Immature natural killer cell (primary cell): ENCODE results near the gene EPHB2. TPM values are rescaled to one million over a fixed set of nuclear protein-coding genes. Genes with fewer than 3 reads are reported as not detected.
"Not testable (repeated sequence)": the region's sequence is repeated elsewhere in the genome, so short reads cannot be mapped to it uniquely, and the experiment has no call there.

ENCODE experiments used
- DNase-seq, 3 donors: peaks; one replicate each; pipeline ENCODE4 v3.0.0; 2022; ENCODE audit warnings: mixed read lengths in 1 of 3
- H3K27ac Mint-ChIP-seq, 6 donors: one replicate each; pipeline ENCODE4 v1.8.0; 2020; ENCODE audit warnings: mixed read lengths in 6 of 6, mild to moderate bottlenecking in 5 of 6, inconsistent platforms in 4 of 6, moderate library complexity in 3 of 6
- H3K27me3 Mint-ChIP-seq, 3 donors: one replicate each; pipeline ENCODE4 v1.8.0; 2020 to 2021; ENCODE audit warnings: low read depth in 3 of 3, mild to moderate bottlenecking in 3 of 3, mixed read lengths in 3 of 3, moderate library complexity in 3 of 3, inconsistent platforms in 1 of 3
- H3K36me3 Mint-ChIP-seq, 3 donors: one replicate each; pipeline ENCODE4 v1.8.0; 2020; ENCODE audit warnings: mixed read lengths in 3 of 3, inconsistent platforms in 2 of 3, mild to moderate bottlenecking in 2 of 3
- H3K4me1 Mint-ChIP-seq, 2 donors: one replicate each; pipeline ENCODE4 v1.8.0; 2020; ENCODE audit warnings: inconsistent platforms in 2 of 2, mild to moderate bottlenecking in 2 of 2, mixed read lengths in 2 of 2, moderate library complexity in 1 of 2
- H3K4me3 Mint-ChIP-seq, 5 donors: one replicate each; pipeline ENCODE4 v1.8.0; 2020; ENCODE audit warnings: mild to moderate bottlenecking in 5 of 5, mixed read lengths in 5 of 5, inconsistent platforms in 3 of 5, moderate library complexity in 3 of 5
- H3K9me3 Mint-ChIP-seq, 6 donors: one replicate each; pipeline ENCODE4 v1.8.0; 2020; ENCODE audit warnings: mild to moderate bottlenecking in 6 of 6, mixed read lengths in 6 of 6, inconsistent platforms in 4 of 6, moderate library complexity in 3 of 6
- polyA plus RNA-seq, 3 donors: library from polyadenylated mRNA; unstranded; fragments of 300-500 nt; fragmentation: Illumina TruSeq; gene quantifications; one replicate each; pipeline ENCODE4 v1.2.3, GENCODE V29; 2021

The EPHB2 gene
- polyA plus RNA-seq, 3 donors from 2014 or later: not detected

DNA sequence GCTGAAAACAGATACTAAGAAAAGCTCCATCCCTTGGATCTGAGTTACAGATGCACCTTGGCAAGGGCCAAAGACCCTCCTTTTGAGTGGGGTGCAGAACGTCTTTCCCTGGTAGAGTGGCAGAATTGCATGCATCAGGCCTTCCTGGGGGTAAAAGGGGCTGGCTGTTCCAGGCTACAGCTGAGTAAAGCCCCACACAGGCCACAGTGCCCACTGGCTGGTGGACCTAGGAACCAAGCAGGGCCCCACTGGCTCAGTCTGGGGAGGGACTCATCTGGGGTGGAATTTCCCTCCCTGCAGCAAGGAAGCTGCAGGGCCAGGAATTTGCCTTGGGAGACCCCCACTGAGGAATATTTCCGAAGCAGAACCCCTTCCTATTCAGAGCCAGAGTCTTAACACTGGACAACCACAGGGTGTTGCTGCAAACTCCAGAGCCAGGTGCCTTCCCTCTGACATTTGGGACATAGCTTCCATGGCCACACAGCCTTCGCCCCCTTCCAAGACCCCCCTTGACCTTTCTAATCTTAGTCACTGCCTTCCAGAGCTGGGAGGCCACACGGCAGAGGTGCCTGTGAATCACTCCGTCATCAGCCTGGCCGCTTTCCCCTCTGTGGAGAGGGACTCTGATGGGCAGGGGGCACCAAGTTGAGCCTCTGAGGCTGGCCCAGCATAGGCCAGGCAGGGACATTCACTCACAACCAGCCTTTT is 209.5 kb downstream of the EPHB2 start:
- no peaks in the 10 kb centered on the region for H3K36me3 Mint-ChIP-seq
- peaks cover 0 to 8% (median 7%) of the 10 kb centered on the region in 3 donors for H3K27me3 Mint-ChIP-seq
- H3K4me3 Mint-ChIP-seq: no peak overlapping the region
- DNase-seq: no peak
- no peak overlapping the region for H3K27ac Mint-ChIP-seq
- no peaks in the 10 kb centered on the region for H3K4me1 Mint-ChIP-seq
- H3K9me3 Mint-ChIP-seq: no peaks in the 10 kb centered on the region

GRCh38 chr1:22920734-22921451 is 210.3 kb downstream of the EPHB2 start:
- Mint-ChIP-seq H3K9me3 (no peaks in the 10 kb centered on the region), H3K36me3 (no peaks in the 10 kb centered on the region), H3K27ac (no peak overlapping the region), H3K27me3 (peaks cover 0 to 7% (median 4%) of the 10 kb centered on the region in 3 donors), H3K4me3 (no peak overlapping the region), H3K4me1 (no peaks in the 10 kb centered on the region)
- no peak for DNase-seq

DNA sequence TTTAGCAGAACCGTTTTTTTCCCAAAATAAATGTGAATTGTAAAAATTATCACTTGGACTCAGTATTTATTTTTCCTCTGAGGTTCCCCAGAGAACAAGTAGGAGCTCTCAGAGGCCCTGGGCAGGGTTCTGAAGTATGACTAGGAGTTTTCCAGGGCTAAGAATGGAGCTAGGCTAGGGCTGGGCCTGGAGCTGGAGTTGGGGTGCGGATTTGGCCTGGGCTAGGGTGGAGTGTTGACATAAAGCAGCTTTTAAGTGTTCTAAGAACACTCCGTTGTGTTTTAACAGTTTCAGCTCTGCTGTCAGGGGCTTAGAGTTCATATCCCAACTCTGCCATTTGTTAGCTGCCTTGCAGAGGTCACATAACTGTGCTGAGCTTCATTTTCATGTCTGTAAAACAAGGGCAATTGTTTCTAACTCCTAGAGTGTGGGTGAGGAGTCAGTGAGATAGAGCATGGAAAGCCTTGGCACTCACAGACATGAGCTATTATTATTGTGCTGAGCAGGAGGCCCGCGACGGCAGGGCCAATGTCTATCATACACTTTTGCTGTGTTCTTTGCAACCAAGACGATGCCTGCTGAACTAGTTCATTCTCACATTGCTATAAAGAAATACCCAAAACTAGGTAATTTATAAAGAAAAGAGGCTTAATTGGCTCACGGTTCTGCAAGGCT is 210.9 kb downstream of the EPHB2 start:
- H3K27ac Mint-ChIP-seq: no peak overlapping the region
- H3K9me3 Mint-ChIP-seq: no peaks in the 10 kb centered on the region
- H3K4me1 Mint-ChIP-seq: no peaks in the 10 kb centered on the region
- H3K4me3 Mint-ChIP-seq: no peak overlapping the region
- H3K27me3 Mint-ChIP-seq: peaks cover 0 to 11% (median 4%) of the 10 kb centered on the region in 3 donors
- H3K36me3 Mint-ChIP-seq: no peaks in the 10 kb centered on the region
- no peak for DNase-seq

DNA sequence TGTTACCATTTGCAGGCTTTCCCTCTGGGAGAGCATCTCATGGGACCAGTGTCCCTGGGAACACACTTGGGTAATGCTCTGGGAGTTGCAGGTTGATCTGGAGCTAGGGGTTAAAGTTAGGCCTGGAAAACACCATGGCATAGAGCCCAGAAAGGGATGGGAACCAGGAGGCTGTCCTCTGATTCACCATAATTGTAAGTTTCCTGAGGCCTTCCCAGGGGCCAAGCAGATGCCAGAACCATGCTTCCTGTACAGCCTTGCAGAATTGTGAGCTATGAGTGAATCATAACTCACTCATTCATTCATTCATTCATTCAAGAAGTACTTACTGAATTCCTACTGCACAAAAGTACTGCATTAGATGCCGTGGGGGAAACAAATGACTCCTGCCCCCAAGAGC is 212.0 kb downstream of the EPHB2 start:
- H3K4me3 Mint-ChIP-seq: no peak overlapping the region

GRCh38 chr1:22925111-22925510 is 214.5 kb downstream of the EPHB2 start:
- no peaks in the 10 kb centered on the region for H3K4me1 Mint-ChIP-seq
- no peak overlapping the region for H3K4me3 Mint-ChIP-seq
- H3K9me3 Mint-ChIP-seq: no peaks in the 10 kb centered on the region
- H3K27ac Mint-ChIP-seq: no peak overlapping the region
- no peaks in the 10 kb centered on the region for H3K36me3 Mint-ChIP-seq
- peaks cover 6 to 9% (median 7%) of the 10 kb centered on the region in 3 donors for H3K27me3 Mint-ChIP-seq
- no peak for DNase-seq

More for the DNA sequence above, 212.0 kb downstream of the EPHB2 start:
- Mint-ChIP-seq H3K4me1 (no peaks in the 10 kb centered on the region), H3K36me3 (no peaks in the 10 kb centered on the region), H3K27ac (no peak overlapping the region), H3K27me3 (peaks cover 3 to 8% (median 4%) of the 10 kb centered on the region in 3 donors), H3K9me3 (no peaks in the 10 kb centered on the region)
- DNase-seq: no peak

DNA sequence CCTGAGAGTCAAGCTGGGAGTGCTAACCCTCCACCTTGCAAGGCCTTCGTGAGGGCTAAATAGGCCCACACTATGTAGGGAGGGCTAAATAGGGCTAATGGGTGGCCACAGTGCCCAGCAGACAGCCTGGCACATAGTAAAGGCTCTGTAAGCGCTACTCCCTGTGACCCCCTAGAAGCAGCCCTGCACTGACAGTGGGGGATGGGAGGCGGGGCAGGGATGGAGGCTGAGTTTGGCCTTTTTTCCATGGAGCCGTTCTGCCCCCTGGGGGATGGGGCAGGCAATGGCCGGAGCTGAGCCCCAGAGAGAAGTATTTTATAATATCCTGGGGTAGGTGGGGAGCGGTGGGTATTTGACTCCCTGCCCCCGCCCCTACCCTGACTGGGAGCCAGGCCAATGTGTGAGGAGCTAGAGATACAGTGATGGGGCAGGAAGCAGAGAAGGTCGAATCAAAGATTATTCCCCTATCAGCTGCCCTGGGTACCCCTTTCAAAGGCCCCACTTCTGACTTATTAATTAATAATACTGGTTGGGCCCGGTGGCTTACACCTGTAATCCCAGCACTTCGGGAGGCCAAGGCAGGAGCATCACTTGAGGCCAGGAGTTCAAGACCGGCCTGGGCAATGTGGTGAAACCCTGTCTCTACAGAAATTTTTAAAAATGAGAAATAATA is 219.7 kb downstream of the EPHB2 start:
- Mint-ChIP-seq H3K4me3 (no peak overlapping the region), H3K4me1 (no peaks in the 10 kb centered on the region), H3K27ac (no peak overlapping the region), H3K9me3 (no peaks in the 10 kb centered on the region), H3K27me3 (peaks cover 2 to 7% (median 7%) of the 10 kb centered on the region in 3 donors), H3K36me3 (no peaks in the 10 kb centered on the region)
- peak in 2 of 3 donors; percentile 6 to 14 for DNase-seq

DNA sequence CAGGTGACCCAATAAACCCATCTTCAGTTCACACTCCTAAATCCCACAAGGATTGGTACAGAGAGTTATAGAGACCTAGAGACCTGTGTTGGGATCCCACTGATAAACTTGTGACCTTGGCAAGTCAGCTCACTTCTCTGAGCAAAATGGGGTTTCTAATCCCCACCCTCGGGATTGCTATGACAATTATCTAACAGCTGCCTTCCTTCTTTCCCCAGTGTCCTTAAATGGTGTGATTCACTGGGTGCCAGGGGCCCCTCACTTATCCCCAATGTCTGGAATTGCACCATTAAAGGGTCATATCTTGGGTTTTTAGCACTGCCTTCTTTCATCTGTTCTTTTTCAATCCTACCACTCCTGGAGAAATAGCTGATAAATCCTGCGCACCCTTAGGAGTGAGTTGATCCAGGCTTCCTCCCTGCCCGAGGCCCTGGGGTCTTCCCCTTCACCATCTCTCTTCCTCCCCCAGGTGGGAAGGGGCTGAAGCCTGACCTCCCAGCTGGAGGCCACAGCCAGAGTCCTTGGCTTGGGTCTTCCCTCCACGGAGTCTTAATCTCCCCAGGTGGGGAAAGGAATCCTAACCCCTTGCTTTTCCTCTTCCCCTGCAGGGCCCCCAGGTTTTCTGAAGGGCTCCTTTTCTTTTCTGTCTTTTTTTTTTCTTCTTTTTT is 222.3 kb downstream of the EPHB2 start:
- Mint-ChIP-seq H3K27me3 (peaks cover 2 to 4% (median 4%) of the 10 kb centered on the region in 3 donors), H3K36me3 (no peaks in the 10 kb centered on the region), H3K27ac (no peak overlapping the region), H3K9me3 (no peaks in the 10 kb centered on the region), H3K4me1 (no peaks in the 10 kb centered on the region), H3K4me3 (no peak overlapping the region)
- DNase-seq: no peak

DNA sequence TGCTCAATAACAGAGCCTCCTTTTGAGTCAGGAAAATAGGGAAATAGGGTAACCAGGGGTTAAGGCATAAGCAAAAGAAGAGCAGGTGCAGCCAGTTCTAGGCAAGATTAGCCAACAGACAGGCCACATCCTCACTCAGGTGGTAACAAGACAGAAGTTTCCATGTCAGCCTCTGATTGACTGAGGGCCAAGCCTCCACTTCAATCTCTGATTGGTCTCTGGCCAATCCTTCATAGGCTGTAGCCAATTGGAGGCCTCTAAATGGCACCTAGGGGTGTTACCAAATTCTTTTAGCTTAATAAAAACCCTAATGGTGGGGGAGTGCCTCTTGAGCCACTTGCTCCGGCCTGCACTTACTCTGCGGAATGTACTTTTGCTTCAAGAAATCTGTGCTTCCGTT is 224.8 kb downstream of the EPHB2 start:
- Mint-ChIP-seq H3K4me1 (no peaks in the 10 kb centered on the region), H3K27me3 (peaks cover 0 to 7% (median 4%) of the 10 kb centered on the region in 3 donors), H3K4me3 (no peak overlapping the region)

DNA sequence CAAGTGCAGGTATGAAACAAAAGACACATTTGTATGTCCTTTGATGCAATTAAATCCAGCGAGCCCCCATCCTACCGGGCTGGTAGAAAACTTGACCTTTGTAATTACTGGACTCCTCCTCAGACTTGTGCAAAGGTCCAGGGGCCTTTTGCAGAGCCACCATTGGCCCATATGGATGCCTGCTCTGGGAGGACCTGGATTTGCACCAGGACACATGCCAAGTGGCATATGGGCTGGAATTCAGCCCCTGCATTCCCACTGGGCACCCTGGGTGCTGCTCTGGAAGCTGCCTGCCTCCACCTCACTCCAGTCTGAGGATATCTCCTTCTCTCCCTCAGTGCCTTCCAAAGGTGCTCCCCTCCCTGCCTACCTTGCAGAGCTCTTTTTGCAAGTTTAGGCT is 226.0 kb downstream of the EPHB2 start:
- H3K4me3 Mint-ChIP-seq: no peak overlapping the region

More for the DNA sequence above, 224.8 kb downstream of the EPHB2 start:
- Mint-ChIP-seq H3K9me3 (peaks cover 0 to 10% (median 5%) of the 10 kb centered on the region in 6 donors), H3K27ac (no peak overlapping the region), H3K36me3 (peaks cover 0 to 3% (median 0%) of the 10 kb centered on the region in 3 donors)
- no peak for DNase-seq

DNA sequence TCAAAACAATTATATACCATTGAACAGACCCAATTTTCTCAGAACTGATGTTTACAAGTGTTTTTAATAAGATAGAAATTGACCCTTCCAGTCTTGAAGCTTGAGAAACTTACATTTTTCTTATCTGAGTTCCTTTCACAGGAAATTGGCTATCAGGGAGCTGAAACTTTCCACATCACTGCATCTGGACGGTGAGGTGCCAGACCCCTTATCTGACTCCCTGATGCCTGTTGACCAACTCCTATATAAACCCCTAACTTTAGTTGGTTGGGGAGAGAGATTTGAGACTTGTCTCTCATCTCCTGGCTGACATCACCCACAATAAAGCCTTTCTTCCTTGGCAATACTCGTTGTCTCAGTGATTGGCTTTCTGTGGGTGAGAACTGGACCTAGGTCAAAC is 230.6 kb downstream of the EPHB2 start:
- Mint-ChIP-seq H3K27me3 (peaks cover 5 to 25% (median 8%) of the 10 kb centered on the region in 3 donors), H3K36me3 (peaks cover 0 to 7% (median 4%) of the 10 kb centered on the region in 3 donors), H3K9me3 (peaks cover 0 to 22% (median 16%) of the 10 kb centered on the region in 6 donors), H3K27ac (no peak overlapping the region), H3K4me1 (no peaks in the 10 kb centered on the region), H3K4me3 (no peak overlapping the region)
- no peak for DNase-seq

More for the DNA sequence above, 226.0 kb downstream of the EPHB2 start:
- Mint-ChIP-seq H3K36me3 (peaks cover 0 to 7% (median 4%) of the 10 kb centered on the region in 3 donors), H3K9me3 (peaks cover 0 to 22% (median 16%) of the 10 kb centered on the region in 6 donors), H3K4me1 (no peaks in the 10 kb centered on the region), H3K27me3 (peaks cover 2 to 15% (median 4%) of the 10 kb centered on the region in 3 donors), H3K27ac (no peak overlapping the region)
- DNase-seq: no peak

- Mint-ChIP-seq H3K4me1 (no peaks in the 10 kb centered on the region), H3K27ac (no peak overlapping the region), H3K36me3 (peaks cover 0 to 7% (median 4%) of the 10 kb centered on the region in 3 donors), H3K9me3 (peaks cover 0 to 21% (median 16%) of the 10 kb centered on the region in 6 donors), H3K4me3 (no peak overlapping the region), H3K27me3 (peaks cover 6 to 24% (median 8%) of the 10 kb centered on the region in 3 donors)
- DNase-seq: no peak
These were observed 233.9 kb downstream of the EPHB2 start for GRCh38 chr1:22944346-22945055.

- not testable (repeated sequence) for DNase-seq, H3K27ac Mint-ChIP-seq, H3K4me3 Mint-ChIP-seq, H3K36me3 Mint-ChIP-seq, H3K4me1 Mint-ChIP-seq
- Mint-ChIP-seq H3K27me3 (peaks cover 6 to 23% (median 8%) of the 10 kb centered on the region in 3 donors), H3K9me3 (peaks cover 0 to 15% (median 14%) of the 10 kb centered on the region in 6 donors)
These were observed 234.5 kb downstream of the EPHB2 start for GRCh38 chr1:22945171-22945570.
